ENCODE data around the gene PP2D1. TPM values are rescaled to one million over a fixed set of nuclear protein-coding genes. Genes with fewer than 3 reads are reported as not detected.

PP2D1 gene
- total RNA-seq, 1 experiment from 2014 or later = not detected

- Histone ChIP-seq H3K9ac (ENCODE audit: low read length) (no peak overlapping the region), H3K9me3 (ENCODE audit: control insufficient read depth in 1 of 2, insufficient read depth in 1 of 2, low read depth in 1 of 2, low read length in 2 of 2) (no peaks in the 10 kb centered on the region), H3K4me1 (ENCODE audit: control insufficient read depth in 1 of 2, insufficient read depth in 2 of 2, low read length in 2 of 2) (no peaks in the 10 kb centered on the region), H3K4me2 (ENCODE audit: low read length) (no peak overlapping the region), H3K4me3 (replicated peaks in 1 of 2; ENCODE audit: low read depth in 1 of 2, low read length in 2 of 2) (no peak overlapping the region), H4K20me1 (ENCODE audit: insufficient read depth) (0 out of 2 replicates have a peak, but pooled peaks cover 2% of the 10 kb centered on the region), H3K9me2 (ENCODE audit: insufficient read depth) (no peaks in the 10 kb centered on the region), H3K79me2 (ENCODE audit: insufficient read depth, low read length) (peaks cover 96% of the 10 kb centered on the region), H3K27me3 (ENCODE audit: insufficient read depth, low read length) (no peaks in the 10 kb centered on the region), H3K27ac (ENCODE audit: low read depth, low read length) (no peak overlapping the region), H2AFZ (ENCODE audit: low read depth, low read length, poor library complexity, severe bottlenecking) (no peak overlapping the region), H3K36me3 (ENCODE audit: control insufficient read depth in 1 of 2, insufficient read depth in 2 of 2, low read length in 2 of 2) (no peaks in the 10 kb centered on the region)
- ATAC-seq (no peak), DNase-seq (ENCODE audit: low read depth, low spot score) (no peak)
- ChIA-PET CTCF (no interaction called here), RAD21 (ENCODE audit: low non-redundant PET in 1 of 2, low total read pairs in 2 of 2, uncharacterized antibody in 2 of 2, unreplicated experiment in 2 of 2) (no interaction called here), POLR2A (no interaction called here)
- BruUV-seq (replicated peaks) = no TSS peak
- TF ChIP-seq SIN3A (IDR thresholded peaks at IDR 0.05; ENCODE audit: low read depth) (no peak), ATF3 (IDR thresholded peaks at IDR 0.05) (no peak), YY1 (IDR thresholded peaks at IDR 0.05; ENCODE audit: extremely low read depth, insufficient replicate concordance, low read depth, low read length) (no peak), ELF1 (IDR thresholded peaks at IDR 0.05; ENCODE audit: borderline replicate concordance, low read depth) (no peak), TCF7L2 (IDR thresholded peaks at IDR 0.05; ENCODE audit: borderline replicate concordance, extremely low read depth, insufficient read depth, insufficient read length) (no peak), CBX3 (IDR thresholded peaks at IDR 0.05; ENCODE audit: low read depth) (no peak), EZH2phosphoT487 (IDR thresholded peaks at IDR 0.05; ENCODE audit: borderline replicate concordance) (no peak), CTCF (IDR thresholded peaks at IDR 0.05 in 2 of 3, conservative IDR thresholded peaks at IDR 0.05 in 1 of 3; ENCODE audit: borderline replicate concordance in 1 of 3, insufficient read depth in 1 of 3, low read depth in 2 of 3, low read length in 2 of 3) (no peak), EZH2 (IDR thresholded peaks at IDR 0.05) (no peak), RAD21 (IDR thresholded peaks at IDR 0.05; ENCODE audit: low read depth) (no peak), ZBTB33 (IDR thresholded peaks at IDR 0.05; ENCODE audit: extremely low read depth, insufficient replicate concordance, low read length) (no peak), SRF (IDR thresholded peaks at IDR 0.05; ENCODE audit: low read depth) (no peak), POLR2A (IDR thresholded peaks at IDR 0.05; ENCODE audit: borderline replicate concordance, extremely low read depth, insufficient read depth, insufficient read length) (no peak)
- intact Hi-C loops (cut with micrococcal nuclease) = no loop called here
These were observed 44.9 kb downstream of the PP2D1 start for GRCh38 chr3:19967208-19967607.
